Epithelial cell of proximal tubule (primary cell): ENCODE results near the gene TBC1D21. TPM values are rescaled to one million over a fixed set of nuclear protein-coding genes. Genes with fewer than 3 reads are reported as not detected.

Experiments
- DNase-seq: peaks from one replicate; pipeline ENCODE4 v3.0.0-alpha.2; 2011; ENCODE audit warnings: low read depth
- H3K4me3 ChIP-seq: 2 replicates; pipeline ENCODE4 v1.5.1; 2011; ENCODE audit warnings: low read depth, mild to moderate bottlenecking, low read length
- total RNA-seq: library from RNA; depleted of rRNA; stranded (reverse); fragments of >200 nt; gene quantifications from 2 replicates; pipeline ENCODE4 v1.2.3, GENCODE V29; 2015
- TF ChIP-seq, protein P1 (sequence below): conservative IDR thresholded peaks from 2 replicates; pipeline ENCODE4 v1.5.1; 2012; ENCODE audit warnings: low read depth, mild to moderate bottlenecking, low read length

Gene TBC1D21
- total RNA-seq, 1 donor from 2014 or later, result not detected

DNA sequence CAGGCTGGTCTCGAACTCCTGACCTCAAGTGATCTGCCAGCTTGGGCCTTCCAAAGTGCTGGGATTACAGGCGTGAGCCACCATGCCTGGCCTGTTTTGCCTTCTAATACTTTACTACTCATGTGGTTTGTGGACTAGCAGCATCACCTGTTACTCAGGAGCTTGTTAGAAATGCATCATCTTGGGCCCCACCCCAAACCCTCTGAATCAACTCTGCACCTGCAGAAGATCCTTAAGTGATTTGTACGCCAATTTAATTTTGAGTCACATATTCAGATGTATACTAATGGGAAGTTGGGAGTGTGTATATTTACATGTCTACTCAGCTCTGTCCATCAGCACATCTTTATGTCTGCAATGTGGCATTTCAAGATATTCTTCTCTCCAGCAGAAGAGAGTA, 6.1 kb downstream of the TBC1D21 start:
- TF ChIP-seq, protein P1, sequence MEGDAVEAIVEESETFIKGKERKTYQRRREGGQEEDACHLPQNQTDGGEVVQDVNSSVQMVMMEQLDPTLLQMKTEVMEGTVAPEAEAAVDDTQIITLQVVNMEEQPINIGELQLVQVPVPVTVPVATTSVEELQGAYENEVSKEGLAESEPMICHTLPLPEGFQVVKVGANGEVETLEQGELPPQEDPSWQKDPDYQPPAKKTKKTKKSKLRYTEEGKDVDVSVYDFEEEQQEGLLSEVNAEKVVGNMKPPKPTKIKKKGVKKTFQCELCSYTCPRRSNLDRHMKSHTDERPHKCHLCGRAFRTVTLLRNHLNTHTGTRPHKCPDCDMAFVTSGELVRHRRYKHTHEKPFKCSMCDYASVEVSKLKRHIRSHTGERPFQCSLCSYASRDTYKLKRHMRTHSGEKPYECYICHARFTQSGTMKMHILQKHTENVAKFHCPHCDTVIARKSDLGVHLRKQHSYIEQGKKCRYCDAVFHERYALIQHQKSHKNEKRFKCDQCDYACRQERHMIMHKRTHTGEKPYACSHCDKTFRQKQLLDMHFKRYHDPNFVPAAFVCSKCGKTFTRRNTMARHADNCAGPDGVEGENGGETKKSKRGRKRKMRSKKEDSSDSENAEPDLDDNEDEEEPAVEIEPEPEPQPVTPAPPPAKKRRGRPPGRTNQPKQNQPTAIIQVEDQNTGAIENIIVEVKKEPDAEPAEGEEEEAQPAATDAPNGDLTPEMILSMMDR, result no peak
- H3K4me3 ChIP-seq, result no peak overlapping the region
- DNase-seq, result no peak

DNA sequence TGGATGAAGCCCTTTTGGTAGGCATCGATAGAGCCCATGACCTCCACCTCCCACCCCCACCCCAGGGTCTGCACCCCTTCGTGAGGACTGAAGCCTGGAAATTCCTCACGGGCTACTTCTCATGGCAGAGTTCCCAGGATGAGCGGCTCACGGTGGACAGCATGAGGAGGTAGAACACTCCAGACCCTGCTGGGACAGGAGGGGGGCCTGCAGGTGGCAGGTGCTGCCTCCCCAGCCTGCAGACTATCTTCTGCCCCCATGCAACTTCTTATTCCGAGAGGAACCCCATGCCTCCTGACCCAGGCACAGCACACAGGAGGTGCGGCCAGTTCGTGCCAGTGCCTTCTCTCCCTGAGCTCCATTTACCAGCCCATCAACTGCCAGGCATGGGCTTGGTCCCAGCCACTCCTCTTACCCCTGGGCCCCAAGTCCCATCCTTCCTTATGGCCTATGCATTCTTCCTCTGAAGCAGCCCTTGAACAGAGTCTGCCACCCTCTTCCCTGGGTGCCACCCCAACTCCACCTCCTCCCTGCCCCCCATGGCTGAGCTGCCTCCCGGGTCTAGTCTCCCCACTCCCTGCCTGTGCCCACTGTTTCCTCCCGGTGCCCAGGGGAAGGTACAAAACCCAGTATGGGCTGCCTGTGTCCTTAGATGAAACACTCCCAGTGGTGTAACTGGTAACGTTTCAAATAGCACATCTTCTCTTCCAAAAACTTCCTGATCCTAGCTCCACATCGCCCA, 8.4 kb downstream of the TBC1D21 start:
- TF ChIP-seq, protein P1, result no peak
- no peak overlapping the region for H3K4me3 ChIP-seq
- no peak for DNase-seq

DNA sequence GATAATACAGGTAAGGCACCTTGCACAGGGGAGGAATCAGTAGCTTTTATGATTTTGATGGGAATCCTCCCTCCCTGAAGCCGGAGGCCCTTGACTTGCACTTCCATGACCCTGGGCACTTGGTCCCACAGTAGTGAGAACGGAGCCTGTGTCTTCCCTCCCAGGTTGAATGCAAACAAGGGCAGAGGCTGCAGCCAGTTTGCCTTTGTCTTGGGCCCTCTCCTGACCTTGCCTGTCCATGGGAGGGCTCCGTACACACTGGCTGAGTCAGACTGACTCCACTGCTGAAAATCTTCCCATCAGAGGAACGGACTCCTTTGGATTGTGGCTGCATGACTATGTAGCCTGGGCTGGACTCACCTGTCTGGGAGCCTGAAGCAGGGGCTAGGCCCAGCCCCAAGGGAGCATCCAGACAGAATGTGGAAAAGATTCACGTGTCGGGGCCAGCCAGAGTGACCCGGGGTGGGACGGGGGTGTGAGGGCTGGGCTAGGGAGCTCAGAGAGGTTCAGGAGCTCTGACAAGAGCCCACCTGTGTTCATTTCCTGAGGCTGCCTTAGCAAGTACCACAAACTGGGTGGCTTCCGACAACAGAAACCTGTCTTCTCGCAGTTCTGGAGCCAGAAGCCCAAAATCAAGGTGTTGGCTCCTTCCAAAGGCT, 9.5 kb downstream of the TBC1D21 start:
- no peak for DNase-seq
- TF ChIP-seq, protein P1, result no peak
- no peak overlapping the region for H3K4me3 ChIP-seq

DNA sequence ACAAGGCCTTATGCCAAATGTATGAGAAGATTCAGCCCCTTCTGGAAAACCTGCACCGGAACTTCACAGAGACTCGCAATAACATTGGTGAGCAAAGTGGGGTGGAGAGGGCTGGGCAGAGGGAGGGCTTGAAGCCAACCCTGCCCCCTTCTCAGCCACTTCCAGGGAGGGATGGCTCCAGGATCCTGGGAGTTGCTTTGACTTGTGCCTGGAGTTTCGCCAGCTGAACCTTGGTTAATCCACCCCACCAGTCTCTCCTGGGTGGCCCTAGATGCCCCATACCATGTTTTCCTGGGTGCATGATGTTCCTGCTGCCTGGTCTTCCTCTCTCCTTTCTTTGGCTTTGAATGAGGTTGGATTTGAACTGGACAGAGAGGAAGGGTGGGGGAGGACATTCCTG, 10.8 kb downstream of the TBC1D21 start:
- H3K4me3 ChIP-seq, result no peak overlapping the region
- TF ChIP-seq, protein P1, result no peak
- DNase-seq, result no peak

DNA sequence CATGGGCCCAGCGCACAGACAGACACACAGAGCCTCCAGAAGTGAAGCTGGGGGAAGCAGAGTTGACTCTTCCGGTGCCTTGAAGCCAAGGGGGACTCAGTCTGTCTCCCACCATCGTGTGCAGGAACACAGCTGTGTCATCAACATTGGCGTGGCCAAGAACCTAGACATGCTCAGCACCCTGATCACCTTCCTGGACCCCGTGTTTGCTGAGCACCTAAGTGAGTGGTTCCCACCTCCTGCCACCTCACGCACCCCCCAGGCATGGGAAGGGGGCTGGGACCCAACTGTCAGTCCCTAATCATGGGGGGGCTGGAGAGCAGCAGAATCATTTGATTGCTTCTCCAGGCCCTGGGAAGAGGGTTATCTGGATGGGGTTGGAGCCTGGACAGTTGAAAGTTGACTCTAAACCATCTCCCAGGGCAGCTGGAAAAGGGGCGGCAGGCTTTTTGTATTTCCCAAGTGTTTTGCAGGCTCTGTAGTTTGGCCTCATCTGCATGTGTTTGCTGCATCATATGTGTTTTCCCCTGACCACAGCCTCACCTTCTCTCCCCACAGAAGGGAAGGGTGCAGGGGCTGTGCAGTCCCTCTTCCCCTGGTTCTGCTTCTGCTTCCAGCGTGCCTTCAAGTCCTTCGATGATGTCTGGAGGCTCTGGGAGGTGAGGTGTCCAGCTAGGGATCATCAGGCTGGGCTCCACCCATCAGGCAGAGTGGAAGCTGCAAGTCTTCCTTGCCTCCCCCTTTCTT, 12.8 kb downstream of the TBC1D21 start:
- no peak overlapping the region for H3K4me3 ChIP-seq
- no peak for DNase-seq
- TF ChIP-seq, protein P1, result no peak

DNA sequence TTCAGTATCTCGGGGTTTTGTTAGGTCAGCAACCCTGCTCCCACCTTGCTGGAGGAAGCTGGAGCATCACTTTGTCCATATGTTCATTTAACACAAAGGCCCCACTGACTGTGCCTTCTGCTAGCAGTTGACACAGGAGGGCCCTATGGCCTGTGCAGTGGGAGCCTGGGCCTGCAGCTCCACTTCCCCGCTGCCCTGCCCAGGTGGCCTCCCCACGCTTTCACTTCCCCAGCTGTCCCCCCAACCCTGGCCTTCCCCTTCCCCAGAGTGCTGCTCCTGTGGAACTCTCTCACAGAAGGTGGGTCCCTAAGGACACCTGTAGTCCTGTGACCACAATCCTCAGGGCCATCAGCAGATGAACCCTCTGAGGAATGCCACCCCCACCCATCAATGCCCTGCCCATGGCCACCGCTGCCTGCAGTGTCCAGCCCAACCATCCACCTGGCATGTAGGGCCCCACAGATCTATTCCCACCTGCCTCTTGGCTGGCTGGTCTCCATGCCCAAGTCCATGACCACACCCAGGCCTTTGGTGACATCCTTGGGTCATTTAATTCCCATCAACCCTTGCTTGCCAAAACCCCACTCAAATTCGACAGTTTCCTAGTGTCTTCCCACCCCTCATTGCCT, 13.5 kb downstream of the TBC1D21 start:
- TF ChIP-seq, protein P1, result no peak
- no peak for DNase-seq

More for the DNA sequence above, 13.5 kb downstream of the TBC1D21 start:
- no peak overlapping the region for H3K4me3 ChIP-seq
